PC-9 (cell line): ENCODE data around the gene PARG.

Experiments used
- CTCF ChIP-seq: fragments of 200-600 bp; sonication (generic); conservative IDR thresholded peaks from 2 replicates; pipeline ENCODE4 v1.6.1; 2017; ENCODE audit warnings: mixed run types, antibody characterized with exemption, mild to moderate bottlenecking, moderate library complexity
- EZH2 ChIP-seq: fragments of 200-600 bp; sonication (generic); IDR thresholded peaks from 2 replicates; pipeline ENCODE4 v1.8.0; 2017; ENCODE audit warnings: antibody characterized with exemption, low read depth

GRCh38 chr10:49768731-49769130, 173.1 kb downstream of the PARG start:
- no peak for TF ChIP-seq CTCF
- TF ChIP-seq EZH2: no peak
